Muscle of leg (tissue), 11 donors: ENCODE measurements around the gene SNTG2. TPM values are rescaled to one million over a fixed set of nuclear protein-coding genes. Genes with fewer than 3 reads are reported as not detected.
"Not testable (repeated sequence)": the region's sequence is repeated elsewhere in the genome, so short reads cannot be mapped to it uniquely, and the experiment has no call there.

Experiments
- DNase-seq: peaks from one replicate; pipeline ENCODE4 v3.0.0; 2013
- H3K27ac ChIP-seq: one replicate; pipeline ENCODE4 v1.5.1; 2013; ENCODE audit warnings: mild to moderate bottlenecking, low read length, control low read depth
- H3K27me3 ChIP-seq: one replicate; pipeline ENCODE4 v1.6.1; 2013; ENCODE audit warnings: low read length; ENCODE audit not compliant: control insufficient read depth, insufficient read depth
- H3K36me3 ChIP-seq: one replicate; pipeline ENCODE4 v1.6.1; 2013; ENCODE audit warnings: low read length; ENCODE audit not compliant: control insufficient read depth, insufficient read depth
- H3K4me1 ChIP-seq: one replicate; pipeline ENCODE4 v1.6.1; 2013; ENCODE audit warnings: low read length; ENCODE audit not compliant: control insufficient read depth, insufficient read depth
- H3K4me3 ChIP-seq: one replicate; pipeline ENCODE4 v1.5.1; 2013; ENCODE audit warnings: low read length, control low read depth
- H3K9me3 ChIP-seq: replicated peaks from 2 replicates; pipeline ENCODE4 v1.6.1; 2013; ENCODE audit warnings: low read depth, low read length; ENCODE audit not compliant: control insufficient read depth
- WGBS: methylation state at CpG from one replicate; pipeline ENCODE4 v1.1.5; 2013; ENCODE audit warnings: missing lambda C conversion rate; ENCODE audit not compliant: insufficient coverage; 5-methylcytosine and 5-hydroxymethylcytosine counted together
- polyA plus RNA-seq, 8 donors: library from polyadenylated mRNA; unstranded; fragments of 120-200 nt; gene quantifications; one replicate each; pipeline versions ENCODE4 v1.2.1 to v1.2.3, GENCODE V29; 2013; ENCODE audit warnings: inconsistent platforms in 1 of 8, low replicate concordance in 1 of 8; ENCODE audit not compliant: insufficient read length in 8 of 8, insufficient read depth in 1 of 8
- total RNA-seq: library from RNA; stranded (reverse); fragments of 120-200 nt; gene quantifications from one replicate; pipeline ENCODE4 v1.2.4, GENCODE V29; 2013

The SNTG2 gene
- total and polyA plus RNA-seq, 9 donors, result 0.20 to 0.41 (median 0.31) TPM; not detected in 4

GRCh38 chr2:1101011-1101782, 150.5 kb downstream of the SNTG2 start:
- WGBS, result 45% methylated on average over 4 of the region's 10 CpGs
- Histone ChIP-seq H3K4me3 (no peak overlapping the region), H3K27ac (no peak overlapping the region), H3K4me1 (peaks cover 2% of the 10 kb centered on the region), H3K36me3 (no peaks in the 10 kb centered on the region), H3K27me3 (peaks cover 2% of the 10 kb centered on the region), H3K9me3 (no peaks in the 10 kb centered on the region)
- peak; percentile 44 for DNase-seq

- Histone ChIP-seq H3K27ac (no peak overlapping the region), H3K4me3 (no peak overlapping the region), H3K36me3 (no peaks in the 10 kb centered on the region), H3K27me3 (peaks cover 2% of the 10 kb centered on the region), H3K9me3 (no peaks in the 10 kb centered on the region), H3K4me1 (peaks cover 2% of the 10 kb centered on the region)
- peak; percentile 6 for DNase-seq
- WGBS, result 57% methylated on average over 16 of the region's 16 CpGs
These were observed 151.4 kb downstream of the SNTG2 start for GRCh38 chr2:1101982-1102590.

GRCh38 chr2:1104364-1104763, 153.7 kb downstream of the SNTG2 start:
- H3K4me1 ChIP-seq, result peaks cover 2% of the 10 kb centered on the region

GRCh38 chr2:1106344-1106743, 155.7 kb downstream of the SNTG2 start:
- not testable (repeated sequence) for DNase-seq

More at GRCh38 chr2:1104364-1104763, 153.7 kb downstream of the SNTG2 start:
- H3K4me3 ChIP-seq, result no peak overlapping the region
- H3K36me3 ChIP-seq, result no peaks in the 10 kb centered on the region
- WGBS, result 59% methylated on average over 6 of the region's 8 CpGs
- DNase-seq, result no peak
- peaks cover 2% of the 10 kb centered on the region for H3K27me3 ChIP-seq
- H3K9me3 ChIP-seq, result no peaks in the 10 kb centered on the region
- H3K27ac ChIP-seq, result no peak overlapping the region

GRCh38 chr2:1115843-1116539, 165.3 kb downstream of the SNTG2 start:
- Histone ChIP-seq H3K27me3 (no peaks in the 10 kb centered on the region), H3K27ac (no peak overlapping the region), H3K36me3 (no peaks in the 10 kb centered on the region), H3K4me1 (peaks cover 4% of the 10 kb centered on the region), H3K4me3 (no peak overlapping the region), H3K9me3 (no peaks in the 10 kb centered on the region)
- DNase-seq, result no peak
- WGBS, result 77% methylated on average over 8 of the region's 12 CpGs

More at GRCh38 chr2:1106344-1106743, 155.7 kb downstream of the SNTG2 start:
- H3K9me3 ChIP-seq, H3K27me3 ChIP-seq, H3K4me3 ChIP-seq, H3K4me1 ChIP-seq, H3K36me3 ChIP-seq, H3K27ac ChIP-seq: not testable (repeated sequence)
- WGBS, result 88% methylated on average over 8 of the region's 14 CpGs

- Histone ChIP-seq H3K4me1 (peaks cover 4% of the 10 kb centered on the region), H3K27ac (no peak overlapping the region), H3K4me3 (no peak overlapping the region), H3K36me3 (no peaks in the 10 kb centered on the region), H3K27me3 (no peaks in the 10 kb centered on the region), H3K9me3 (no peaks in the 10 kb centered on the region)
- no peak for DNase-seq
- WGBS, result 64% methylated on average over 5 of the region's 5 CpGs
These were observed 166.9 kb downstream of the SNTG2 start for GRCh38 chr2:1117569-1117968.

- no peaks in the 10 kb centered on the region for H3K36me3 ChIP-seq
- no peaks in the 10 kb centered on the region for H3K4me1 ChIP-seq
- no peak overlapping the region for H3K4me3 ChIP-seq
- no peaks in the 10 kb centered on the region for H3K27me3 ChIP-seq
- H3K27ac ChIP-seq, result no peak overlapping the region
- no peaks in the 10 kb centered on the region for H3K9me3 ChIP-seq
- DNase-seq, result no peak
- no CpG with 5 or more reads among the region's 1 CpG for WGBS
These were observed 174.6 kb downstream of the SNTG2 start for GRCh38 chr2:1125217-1125616.

GRCh38 chr2:1125633-1126370, 175.2 kb downstream of the SNTG2 start:
- Histone ChIP-seq H3K9me3 (no peaks in the 10 kb centered on the region), H3K4me1 (no peaks in the 10 kb centered on the region), H3K4me3 (no peak overlapping the region), H3K27ac (no peak overlapping the region), H3K27me3 (no peaks in the 10 kb centered on the region), H3K36me3 (no peaks in the 10 kb centered on the region)
- DNase-seq, result no peak
- no CpG with 5 or more reads among the region's 3 CpGs for WGBS

GRCh38 chr2:1129982-1130381, 179.3 kb downstream of the SNTG2 start:
- H3K36me3 ChIP-seq, result no peaks in the 10 kb centered on the region
- no peak overlapping the region for H3K27ac ChIP-seq
- no peak overlapping the region for H3K4me3 ChIP-seq
- DNase-seq, result no peak
- H3K4me1 ChIP-seq, result no peaks in the 10 kb centered on the region
- no peaks in the 10 kb centered on the region for H3K9me3 ChIP-seq
- no peaks in the 10 kb centered on the region for H3K27me3 ChIP-seq

GRCh38 chr2:1130922-1131321, 180.3 kb downstream of the SNTG2 start:
- no peak overlapping the region for H3K27ac ChIP-seq
- H3K9me3 ChIP-seq, result no peaks in the 10 kb centered on the region
- H3K27me3 ChIP-seq, result no peaks in the 10 kb centered on the region
- no peaks in the 10 kb centered on the region for H3K36me3 ChIP-seq
- no peak for DNase-seq
- H3K4me3 ChIP-seq, result no peak overlapping the region
- H3K4me1 ChIP-seq, result no peaks in the 10 kb centered on the region
- 89% methylated on average over 2 of the region's 2 CpGs for WGBS
